ENCODE data around the gene MPI. TPM values are rescaled to one million over a fixed set of nuclear protein-coding genes. Genes with fewer than 3 reads are reported as not detected.

The MPI gene
- total and polyA plus RNA-seq, 2 of the 8 experiments (the other 6 are each of a cell fraction or from before 2014, with no cell fraction given): 31.0 to 74.8 TPM

DNA sequence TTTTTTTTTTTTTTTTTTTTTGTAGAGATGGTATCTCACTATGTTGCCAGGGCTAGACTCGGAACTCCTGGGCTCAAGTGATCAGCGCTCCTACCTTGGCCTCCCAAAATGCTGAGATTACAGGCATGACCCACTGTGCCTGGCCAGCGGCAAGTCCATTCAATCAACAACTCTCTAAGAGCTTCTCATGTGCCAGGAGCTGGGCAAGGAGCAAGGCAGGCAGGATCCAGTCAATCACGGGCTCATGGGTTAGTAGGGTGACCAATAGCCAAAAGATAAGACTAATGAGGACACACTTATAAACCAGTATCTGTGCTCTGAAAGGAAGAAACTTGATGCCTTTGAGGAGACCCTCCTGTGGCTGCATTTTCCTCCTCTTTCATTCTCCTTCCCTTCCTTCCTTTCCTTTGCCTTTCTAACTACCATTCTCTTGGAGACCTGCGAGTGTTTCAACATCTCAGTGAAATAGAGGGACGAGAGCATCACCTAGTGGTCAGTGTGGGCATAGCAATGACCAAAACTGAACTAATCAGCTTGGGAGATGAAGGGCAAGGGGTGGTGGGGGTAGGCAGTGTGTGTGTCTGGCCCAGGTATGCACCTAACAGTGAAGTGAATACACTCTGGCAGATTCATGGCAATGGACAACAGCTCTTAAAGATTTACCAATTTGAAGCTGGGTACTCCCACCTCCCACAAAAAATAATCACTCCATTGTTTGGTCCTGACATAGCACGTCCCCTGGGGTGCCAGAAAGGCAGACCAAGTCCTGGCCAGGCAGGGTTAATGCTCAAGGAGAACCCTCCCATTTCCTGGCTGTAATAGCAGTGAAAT is 60.5 kb downstream of the MPI start:
- POLR2A ChIA-PET (ENCODE audit: partially characterized antibody): interaction anchor here (0.5 to 2.9 kb wide), 9 partner anchors 8 to 515 kb away, joined by 3 to 16 read pairs (median 5); partner anchors contain the start of genes COX5A, FAM219B and MPI
- peak overlapping the region; percentile 3; the same call in 1 of the 2 replicates for H2BK12ac ChIP-seq (ENCODE audit: low read depth, low read length)
- H3K79me1 ChIP-seq (ENCODE audit: low read depth, low read length): 0 out of 2 replicates have a peak, but pooled peaks cover 2% of the 10 kb centered on the region
- peaks cover 0 to 5% (median 4%) of the 10 kb centered on the region in 4 experiments; a peak in 5 of 7 replicates for H3K27me3 ChIP-seq (replicated peaks in 1 of 4; ENCODE audit: control insufficient read depth in 3 of 4, extremely low read depth in 1 of 4, insufficient read depth in 3 of 4, low read length in 3 of 4)
- CTCF ChIA-PET (ENCODE audit: partially characterized antibody): interaction anchor here (0.6 to 6.1 kb wide), 52 partner anchors 9 to 701 kb away, joined by 3 to 52 read pairs (median 5); partner anchors contain the start of genes COX5A, FAM219B and ULK3
- H3K4me1 ChIP-seq (replicated peaks in 1 of 4; ENCODE audit: control insufficient read depth in 3 of 4, insufficient read depth in 4 of 4, low read length in 3 of 4): peaks cover 3 to 19% (median 9%) of the 10 kb centered on the region in 4 experiments
- H2AFZ ChIP-seq (ENCODE audit: low read length): 0 out of 2 replicates have a peak overlapping the region, but pooled peaks have one; percentile 59
- H2AK5ac ChIP-seq (ENCODE audit: low read depth, low read length): no peak overlapping the region
- H2BK15ac ChIP-seq (ENCODE audit: low read length): 0 out of 2 replicates have a peak overlapping the region, but pooled peaks have one; percentile 63
- H3K27ac ChIP-seq (ENCODE audit: low read depth, low read length): no peak overlapping the region
- DNase-seq (ENCODE audit: low read depth in 1 of 2, low spot score in 2 of 2): peak in 1 of 2 experiments; percentile 97
- FAIRE-seq: peak; percentile 96
- H2BK120ac ChIP-seq (replicated peaks; ENCODE audit: low read depth, low read length): no peak overlapping the region
- peaks cover 0 to 14% of the 10 kb centered on the region in 2 experiments; a peak in 2 of 4 replicates for H3K79me2 ChIP-seq (ENCODE audit: control insufficient read depth in 1 of 2, insufficient read depth in 2 of 2, low read length in 2 of 2)
- H3K18ac ChIP-seq (ENCODE audit: extremely low read depth, low read length): no peak overlapping the region
- no peak overlapping the region for H2BK5ac ChIP-seq (ENCODE audit: low read depth, low read length)
- no peak overlapping the region for H3K14ac ChIP-seq (ENCODE audit: insufficient read length)
- H2BK20ac ChIP-seq (ENCODE audit: low read length): no peak overlapping the region
- H3K36me3 ChIP-seq (ENCODE audit: control insufficient read depth in 2 of 4, insufficient read depth in 4 of 4, low read length in 3 of 4): no peaks in the 10 kb centered on the region
- H4K5ac ChIP-seq (ENCODE audit: insufficient read length, low read depth, low read length): no peak overlapping the region
- H3K4me2 ChIP-seq (ENCODE audit: insufficient read depth in 1 of 2, low read depth in 2 of 2, low read length in 2 of 2): peak overlapping the region; percentile 1 to 40
- no peak overlapping the region for H3K56ac ChIP-seq (replicated peaks; ENCODE audit: insufficient read length, low read depth, low read length)
- no peak overlapping the region for H3K23ac ChIP-seq (ENCODE audit: insufficient read length)
- no peak overlapping the region for H3K4me3 ChIP-seq (ENCODE audit: extremely low read depth in 1 of 4, insufficient read depth in 2 of 4, low read depth in 3 of 4, low read length in 4 of 4)
- 39% methylated on average over 7 of the region's 7 CpGs; no CpG with 5 or more reads in 1 of the 2 experiments for WGBS, 2 experiments (ENCODE audit: extremely low coverage in 1 of 2, insufficient coverage in 1 of 2, insufficient read length in 1 of 2, insufficient replicate concordance in 2 of 2, low coverage in 1 of 2, low lambda C conversion rate in 2 of 2, missing lambda C conversion rate in 1 of 2)
- no peaks in the 10 kb centered on the region for H3K9me3 ChIP-seq (ENCODE audit: insufficient read depth in 2 of 2, low read depth in 1 of 2, low read length in 1 of 2)
- no peak overlapping the region for H4K8ac ChIP-seq (ENCODE audit: extremely low read depth, insufficient read depth, low read length)
- no peak overlapping the region for H3K4ac ChIP-seq (replicated peaks; ENCODE audit: insufficient read length, low read depth, low read length)
- peaks cover 4% of the 10 kb centered on the region; the same call in 1 of the 2 replicates for H3K23me2 ChIP-seq (ENCODE audit: low read depth, low read length)
- no peak overlapping the region for H3K9ac ChIP-seq (replicated peaks in 1 of 4; ENCODE audit: extremely low read depth in 1 of 4, low read depth in 3 of 4, low read length in 3 of 4)
- no peak overlapping the region for H4K91ac ChIP-seq (replicated peaks; ENCODE audit: insufficient read length, low read length)
- H4K20me1 ChIP-seq (replicated peaks in 1 of 2; ENCODE audit: control insufficient read depth in 1 of 2, insufficient read depth in 2 of 2, low read length in 2 of 2): peaks cover 0 to 4% of the 10 kb centered on the region in 2 experiments
- TF ChIP-seq KDM1A (IDR thresholded peaks at IDR 0.05; ENCODE audit: borderline replicate concordance, low read length): no peak
- 0 out of 2 replicates have a peak, but pooled peaks have one; percentile 6 for TF ChIP-seq JUN (IDR thresholded peaks at IDR 0.05; ENCODE audit: low read depth, low read length)
- no peak for TF ChIP-seq SRF (IDR thresholded peaks at IDR 0.05; ENCODE audit: low read depth, low read length)
- TF ChIP-seq BACH1 (IDR thresholded peaks at IDR 0.05; ENCODE audit: low read length): no peak
- TF ChIP-seq, protein P1, sequence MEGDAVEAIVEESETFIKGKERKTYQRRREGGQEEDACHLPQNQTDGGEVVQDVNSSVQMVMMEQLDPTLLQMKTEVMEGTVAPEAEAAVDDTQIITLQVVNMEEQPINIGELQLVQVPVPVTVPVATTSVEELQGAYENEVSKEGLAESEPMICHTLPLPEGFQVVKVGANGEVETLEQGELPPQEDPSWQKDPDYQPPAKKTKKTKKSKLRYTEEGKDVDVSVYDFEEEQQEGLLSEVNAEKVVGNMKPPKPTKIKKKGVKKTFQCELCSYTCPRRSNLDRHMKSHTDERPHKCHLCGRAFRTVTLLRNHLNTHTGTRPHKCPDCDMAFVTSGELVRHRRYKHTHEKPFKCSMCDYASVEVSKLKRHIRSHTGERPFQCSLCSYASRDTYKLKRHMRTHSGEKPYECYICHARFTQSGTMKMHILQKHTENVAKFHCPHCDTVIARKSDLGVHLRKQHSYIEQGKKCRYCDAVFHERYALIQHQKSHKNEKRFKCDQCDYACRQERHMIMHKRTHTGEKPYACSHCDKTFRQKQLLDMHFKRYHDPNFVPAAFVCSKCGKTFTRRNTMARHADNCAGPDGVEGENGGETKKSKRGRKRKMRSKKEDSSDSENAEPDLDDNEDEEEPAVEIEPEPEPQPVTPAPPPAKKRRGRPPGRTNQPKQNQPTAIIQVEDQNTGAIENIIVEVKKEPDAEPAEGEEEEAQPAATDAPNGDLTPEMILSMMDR (IDR thresholded peaks at IDR 0.05; ENCODE audit: control extremely low read depth in 1 of 3, insufficient read depth in 1 of 3, low read depth in 1 of 3, low read length in 3 of 3): peak; percentile 77 to 100 (median 90)
- TF ChIP-seq, protein P2, sequence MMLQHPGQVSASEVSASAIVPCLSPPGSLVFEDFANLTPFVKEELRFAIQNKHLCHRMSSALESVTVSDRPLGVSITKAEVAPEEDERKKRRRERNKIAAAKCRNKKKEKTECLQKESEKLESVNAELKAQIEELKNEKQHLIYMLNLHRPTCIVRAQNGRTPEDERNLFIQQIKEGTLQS (IDR thresholded peaks at IDR 0.05; ENCODE audit: insufficient read depth, low read depth, low read length): no peak
- TF ChIP-seq KDM4A (IDR thresholded peaks at IDR 0.05; ENCODE audit: low read depth, low read length, severe bottlenecking): no peak
